Ishikawa (cell line): ENCODE measurements around the gene EID1.

Experiments used
- CEBPB ChIP-seq: IDR thresholded peaks from 2 replicates; pipeline ENCODE4 v1.6.1; 2012
- CREB1 ChIP-seq: IDR thresholded peaks from 2 replicates; pipeline ENCODE4 v1.6.1; 2012; ENCODE audit warnings: low read depth
- EGR1 ChIP-seq: IDR thresholded peaks from 2 replicates; pipeline ENCODE4 v1.6.1; 2012
- EP300 ChIP-seq: IDR thresholded peaks from 2 replicates; pipeline ENCODE4 v1.6.1; 2012; ENCODE audit warnings: borderline replicate concordance
- FOXM1 ChIP-seq: IDR thresholded peaks from 2 replicates; pipeline ENCODE4 v1.6.1; 2012; ENCODE audit warnings: low read depth, borderline replicate concordance
- NFIC ChIP-seq: IDR thresholded peaks from 2 replicates; pipeline ENCODE4 v1.6.1; 2012
- RAD21 ChIP-seq: IDR thresholded peaks from 2 replicates; pipeline ENCODE4 v1.6.1; 2012; ENCODE audit warnings: low read depth
- TAF1 ChIP-seq: IDR thresholded peaks from 2 replicates; pipeline ENCODE4 v1.6.1; 2012; ENCODE audit warnings: low read depth, mild to moderate bottlenecking
- TCF12 ChIP-seq: IDR thresholded peaks from 2 replicates; pipeline ENCODE4 v1.6.1; 2012; ENCODE audit warnings: low read depth
- TEAD4 ChIP-seq: IDR thresholded peaks from 2 replicates; pipeline ENCODE4 v1.6.1; 2012
- YY1 ChIP-seq: IDR thresholded peaks from 2 replicates; pipeline ENCODE4 v1.6.1; 2012; ENCODE audit warnings: low read depth
- ZBTB7A ChIP-seq: IDR thresholded peaks from 2 replicates; pipeline ENCODE4 v1.6.1; 2012; ENCODE audit warnings: low read depth
- TF ChIP-seq, protein P1 (sequence below): IDR thresholded peaks from 2 replicates; pipeline ENCODE4 v1.6.1; 2012
- TF ChIP-seq, protein P2 (sequence below): IDR thresholded peaks from 2 replicates; pipeline ENCODE4 v1.6.1; 2012; ENCODE audit warnings: low read depth, mild to moderate bottlenecking
- TF ChIP-seq, protein P3 (sequence below): IDR thresholded peaks from 2 replicates; pipeline ENCODE4 v1.6.1; 2012

Gene EID1

DNA sequence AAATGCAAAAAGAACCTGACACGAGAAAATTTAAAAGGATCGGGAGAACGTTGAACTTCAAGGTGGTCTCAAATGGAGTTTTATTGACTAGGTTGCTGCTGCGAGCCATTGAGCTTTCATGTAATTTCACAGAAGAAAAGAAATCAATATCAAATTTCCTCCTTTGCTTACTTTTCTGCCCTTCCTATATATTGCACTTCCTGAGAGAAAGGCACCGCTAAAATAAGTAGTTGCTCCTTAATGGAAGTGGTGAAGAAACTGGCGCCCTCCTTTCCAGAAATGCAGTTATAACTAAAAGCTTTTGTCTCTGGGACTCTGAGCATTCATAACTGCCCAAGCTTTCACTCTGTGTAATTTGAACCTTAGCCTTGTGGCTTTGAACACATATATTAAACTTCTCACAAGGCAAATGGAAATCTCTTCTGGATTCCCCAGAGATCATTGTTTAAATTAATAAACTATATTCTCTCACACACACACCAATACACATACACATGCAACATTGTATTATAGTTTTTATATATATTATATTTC, 13.4 kb downstream of the EID1 start:
- no peak for TF ChIP-seq FOXM1
- no peak for TF ChIP-seq EP300
- TF ChIP-seq, protein P1, sequence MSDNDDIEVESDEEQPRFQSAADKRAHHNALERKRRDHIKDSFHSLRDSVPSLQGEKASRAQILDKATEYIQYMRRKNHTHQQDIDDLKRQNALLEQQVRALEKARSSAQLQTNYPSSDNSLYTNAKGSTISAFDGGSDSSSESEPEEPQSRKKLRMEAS, result no peak

DNA sequence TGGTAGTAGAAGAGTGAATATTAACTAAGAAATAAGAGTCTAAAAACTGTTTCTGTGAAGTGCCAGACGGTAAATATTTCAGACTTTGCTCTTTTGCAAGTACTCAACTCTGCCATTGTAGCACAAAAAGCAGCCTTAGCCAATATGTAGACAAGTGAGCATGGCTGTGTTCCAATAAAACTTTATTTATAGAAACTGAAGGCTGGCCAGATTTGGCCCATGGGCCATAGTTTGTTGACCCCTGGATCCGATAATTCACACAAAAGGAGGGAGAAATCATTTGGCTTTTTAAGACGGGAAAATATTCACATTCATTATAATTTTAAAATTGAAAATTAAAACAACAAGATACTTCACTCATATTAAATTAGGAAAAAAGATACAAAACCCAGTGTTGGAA, 15.4 kb downstream of the EID1 start:
- no peak for TF ChIP-seq FOXM1
- TF ChIP-seq NFIC, result no peak
- TF ChIP-seq ZBTB7A, result no peak
- TF ChIP-seq, protein P2, sequence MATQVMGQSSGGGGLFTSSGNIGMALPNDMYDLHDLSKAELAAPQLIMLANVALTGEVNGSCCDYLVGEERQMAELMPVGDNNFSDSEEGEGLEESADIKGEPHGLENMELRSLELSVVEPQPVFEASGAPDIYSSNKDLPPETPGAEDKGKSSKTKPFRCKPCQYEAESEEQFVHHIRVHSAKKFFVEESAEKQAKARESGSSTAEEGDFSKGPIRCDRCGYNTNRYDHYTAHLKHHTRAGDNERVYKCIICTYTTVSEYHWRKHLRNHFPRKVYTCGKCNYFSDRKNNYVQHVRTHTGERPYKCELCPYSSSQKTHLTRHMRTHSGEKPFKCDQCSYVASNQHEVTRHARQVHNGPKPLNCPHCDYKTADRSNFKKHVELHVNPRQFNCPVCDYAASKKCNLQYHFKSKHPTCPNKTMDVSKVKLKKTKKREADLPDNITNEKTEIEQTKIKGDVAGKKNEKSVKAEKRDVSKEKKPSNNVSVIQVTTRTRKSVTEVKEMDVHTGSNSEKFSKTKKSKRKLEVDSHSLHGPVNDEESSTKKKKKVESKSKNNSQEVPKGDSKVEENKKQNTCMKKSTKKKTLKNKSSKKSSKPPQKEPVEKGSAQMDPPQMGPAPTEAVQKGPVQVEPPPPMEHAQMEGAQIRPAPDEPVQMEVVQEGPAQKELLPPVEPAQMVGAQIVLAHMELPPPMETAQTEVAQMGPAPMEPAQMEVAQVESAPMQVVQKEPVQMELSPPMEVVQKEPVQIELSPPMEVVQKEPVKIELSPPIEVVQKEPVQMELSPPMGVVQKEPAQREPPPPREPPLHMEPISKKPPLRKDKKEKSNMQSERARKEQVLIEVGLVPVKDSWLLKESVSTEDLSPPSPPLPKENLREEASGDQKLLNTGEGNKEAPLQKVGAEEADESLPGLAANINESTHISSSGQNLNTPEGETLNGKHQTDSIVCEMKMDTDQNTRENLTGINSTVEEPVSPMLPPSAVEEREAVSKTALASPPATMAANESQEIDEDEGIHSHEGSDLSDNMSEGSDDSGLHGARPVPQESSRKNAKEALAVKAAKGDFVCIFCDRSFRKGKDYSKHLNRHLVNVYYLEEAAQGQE, result no peak
- no peak for TF ChIP-seq EGR1
- TF ChIP-seq CREB1, result no peak
- TF ChIP-seq, protein P3, sequence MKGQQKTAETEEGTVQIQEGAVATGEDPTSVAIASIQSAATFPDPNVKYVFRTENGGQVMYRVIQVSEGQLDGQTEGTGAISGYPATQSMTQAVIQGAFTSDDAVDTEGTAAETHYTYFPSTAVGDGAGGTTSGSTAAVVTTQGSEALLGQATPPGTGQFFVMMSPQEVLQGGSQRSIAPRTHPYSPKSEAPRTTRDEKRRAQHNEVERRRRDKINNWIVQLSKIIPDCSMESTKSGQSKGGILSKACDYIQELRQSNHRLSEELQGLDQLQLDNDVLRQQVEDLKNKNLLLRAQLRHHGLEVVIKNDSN, result no peak
- TF ChIP-seq TEAD4, result no peak
- TF ChIP-seq TAF1, result no peak
- TF ChIP-seq RAD21, result no peak
- no peak for TF ChIP-seq CEBPB
- no peak for TF ChIP-seq TCF12
- no peak for TF ChIP-seq EP300
- TF ChIP-seq, protein P1, result no peak
- TF ChIP-seq YY1, result no peak

DNA sequence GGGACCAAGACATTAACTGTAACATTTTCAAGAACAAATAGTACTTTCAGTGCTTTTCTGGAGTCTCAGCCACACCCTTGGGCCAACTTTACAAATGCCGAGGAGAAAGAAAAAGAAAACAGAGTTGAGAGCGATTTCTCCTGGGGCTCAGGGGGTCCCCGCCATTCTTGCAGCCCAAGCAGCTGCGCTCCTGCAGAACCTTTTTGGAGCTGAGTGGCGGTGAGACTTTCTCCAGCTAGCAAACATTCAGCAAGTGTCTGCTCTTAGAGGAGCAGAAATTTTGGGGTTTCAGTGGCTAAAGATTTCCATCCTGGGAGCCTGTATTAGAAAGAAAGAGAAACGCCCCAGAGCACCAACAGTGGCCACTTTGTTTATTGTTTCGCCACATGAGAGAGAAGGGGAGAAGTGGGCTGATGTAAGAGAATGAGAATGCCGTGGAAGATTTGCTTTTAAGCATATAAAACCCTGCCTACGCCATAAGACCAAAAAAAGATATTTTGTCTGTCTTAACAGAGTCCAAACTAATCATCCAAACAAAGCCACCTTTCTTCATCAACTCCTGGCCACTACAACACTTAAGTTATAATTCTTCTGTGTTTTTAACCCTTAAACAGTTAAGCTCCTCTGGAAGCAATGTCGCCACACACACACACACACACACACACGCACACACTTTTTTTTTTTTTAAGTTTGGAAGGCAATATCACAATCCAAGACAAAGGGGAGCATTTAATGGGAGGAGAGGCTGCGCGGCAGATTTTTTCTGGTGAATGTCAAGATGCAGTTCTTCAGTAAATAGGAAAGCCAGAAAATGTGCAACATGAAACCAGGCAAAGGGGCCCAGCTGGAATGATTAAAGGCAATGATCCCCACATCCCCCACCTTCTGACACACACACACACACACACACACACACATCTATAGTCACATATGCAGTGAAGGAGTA, 19.2 kb downstream of the EID1 start:
- TF ChIP-seq EP300, result no peak
- TF ChIP-seq TEAD4, result no peak
- TF ChIP-seq RAD21, result no peak
- TF ChIP-seq CEBPB, result no peak
- TF ChIP-seq, protein P3, result no peak
- no peak for TF ChIP-seq YY1
- no peak for TF ChIP-seq TCF12
- TF ChIP-seq TAF1, result no peak
- TF ChIP-seq, protein P2, result no peak
- no peak for TF ChIP-seq NFIC

DNA sequence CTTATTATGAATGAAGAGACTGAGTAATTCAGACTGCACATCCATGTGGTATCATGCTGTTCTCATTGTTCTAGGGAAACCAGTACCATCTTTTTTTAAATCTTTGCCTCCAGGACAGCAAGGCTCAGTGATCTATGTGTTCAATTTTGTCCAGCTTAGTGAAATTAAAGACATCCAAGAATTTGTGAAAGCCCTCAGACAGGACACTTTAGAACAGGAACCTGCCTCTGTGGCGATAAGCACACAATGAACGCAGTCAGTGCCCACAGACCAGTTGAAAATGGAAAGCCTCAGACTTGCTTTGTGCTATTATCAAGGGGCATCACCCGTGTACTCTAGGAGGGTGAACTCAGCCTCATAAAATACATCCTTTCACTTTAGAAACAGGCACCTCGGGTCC, 20.1 kb downstream of the EID1 start:
- TF ChIP-seq FOXM1, result no peak
- TF ChIP-seq, protein P2, result no peak
- TF ChIP-seq, protein P3, result no peak
- TF ChIP-seq CEBPB, result no peak
- no peak for TF ChIP-seq TEAD4
- TF ChIP-seq, protein P1, result no peak
- no peak for TF ChIP-seq TCF12
- no peak for TF ChIP-seq ZBTB7A
